ENCODE measurements around the gene COMT.

Gene COMT

GRCh38 chr22:19981961-19982920, 40.7 kb downstream of the COMT start:
- DNase-seq (ENCODE audit: low read depth in 2 of 2): no peak

- no peak for DNase-seq (ENCODE audit: low read depth in 2 of 2)
These were observed 41.5 kb downstream of the COMT start for GRCh38 chr22:19982991-19983578.

- DNase-seq (ENCODE audit: low read depth in 2 of 2): no peak
These were observed 42.2 kb downstream of the COMT start for GRCh38 chr22:19983741-19984140.

GRCh38 chr22:19984201-19984753, 42.7 kb downstream of the COMT start:
- no peak for DNase-seq (ENCODE audit: low read depth in 2 of 2)

- no peak for DNase-seq (ENCODE audit: low read depth in 2 of 2)
These were observed 43.6 kb downstream of the COMT start for GRCh38 chr22:19984851-19985811.

- DNase-seq (ENCODE audit: low read depth in 2 of 2): no peak
These were observed 44.4 kb downstream of the COMT start for GRCh38 chr22:19986011-19986409.

GRCh38 chr22:19986410-19987341, 45.1 kb downstream of the COMT start:
- peak; percentile 14 to 43 for DNase-seq (ENCODE audit: low read depth in 2 of 2)

- DNase-seq (ENCODE audit: low read depth in 2 of 2): no peak
These were observed 46.1 kb downstream of the COMT start for GRCh38 chr22:19987394-19988306.

GRCh38 chr22:19988331-19988808, 46.8 kb downstream of the COMT start:
- DNase-seq (ENCODE audit: low read depth in 2 of 2): no peak

GRCh38 chr22:19988965-19989724, 47.6 kb downstream of the COMT start:
- DNase-seq (ENCODE audit: low read depth in 2 of 2): no peak

GRCh38 chr22:19989725-19990067, 48.1 kb downstream of the COMT start:
- no peak for DNase-seq (ENCODE audit: low read depth in 2 of 2)

- no peak for DNase-seq (ENCODE audit: low read depth in 2 of 2)
These were observed 48.6 kb downstream of the COMT start for GRCh38 chr22:19990188-19990587.

- DNase-seq (ENCODE audit: low read depth in 2 of 2): no peak
These were observed 49.2 kb downstream of the COMT start for GRCh38 chr22:19990609-19991394.

GRCh38 chr22:19991395-19991644, 49.7 kb downstream of the COMT start:
- no peak for DNase-seq (ENCODE audit: low read depth in 2 of 2)

- no peak for DNase-seq (ENCODE audit: low read depth in 2 of 2)
These were observed 50.3 kb downstream of the COMT start for GRCh38 chr22:19991645-19992451.

- no peak for DNase-seq (ENCODE audit: low read depth in 2 of 2)
These were observed 50.9 kb downstream of the COMT start for GRCh38 chr22:19992481-19992911.

- DNase-seq (ENCODE audit: low read depth in 2 of 2): no peak
These were observed 51.4 kb downstream of the COMT start for GRCh38 chr22:19992921-19993355.
